CD4-positive, CD25-positive, alpha-beta regulatory T cell (primary cell): ENCODE data around the gene CACNA1S. TPM values are rescaled to one million over a fixed set of nuclear protein-coding genes. Genes with fewer than 3 reads are reported as not detected.

Experiments used
- ATAC-seq, 2 donors: fragments of 150-1000 bp; cut with Tn5 transposase; one replicate each; pipeline ENCODE4 v1.10.0; 2021; ENCODE audit warnings: low read depth in 2 of 2, moderate number of reproducible peaks in 2 of 2, moderate library complexity in 1 of 2
- DNase-seq, 3 donors: peaks; one replicate each; pipeline versions ENCODE4 v3.0.0 to v3.0.0-alpha.2; 2012 to 2022; ENCODE audit warnings: mixed read lengths in 1 of 3
- H3K27ac ChIP-seq: one replicate; pipeline ENCODE4 v1.7.0; 2013; ENCODE audit warnings: mild to moderate bottlenecking, low read length; ENCODE audit not compliant: insufficient read depth, poor library complexity, severe bottlenecking
- H3K27me3 ChIP-seq: one replicate; pipeline ENCODE4 v1.7.0; 2013; ENCODE audit warnings: low read length; ENCODE audit not compliant: control insufficient read depth, insufficient read depth
- H3K36me3 ChIP-seq: one replicate; pipeline ENCODE4 v1.7.0; 2013; ENCODE audit warnings: mild to moderate bottlenecking, low read length, moderate library complexity; ENCODE audit not compliant: control insufficient read depth, insufficient read depth
- H3K4me1 ChIP-seq: 2 replicates; pipeline ENCODE4 v1.7.0; 2013; ENCODE audit warnings: mild to moderate bottlenecking, low read length; ENCODE audit not compliant: insufficient read depth, control insufficient read depth, poor library complexity, severe bottlenecking
- H3K4me3 ChIP-seq: one replicate; pipeline ENCODE4 v1.7.0; 2013; ENCODE audit warnings: low read depth, mild to moderate bottlenecking, low read length, moderate library complexity
- H3K9me3 ChIP-seq, 2 experiments: 1 replicate in 1 of 2; 2 replicates in 1 of 2; pipeline ENCODE4 v1.7.0; 2013; ENCODE audit warnings: low read length in 2 of 2, mild to moderate bottlenecking in 1 of 2, moderate library complexity in 1 of 2; ENCODE audit not compliant: control insufficient read depth in 2 of 2
- H3K27ac Mint-ChIP-seq, 3 donors: one replicate each; pipeline ENCODE4 v1.8.0; 2020 to 2022; ENCODE audit warnings: mild to moderate bottlenecking in 3 of 3, mixed read lengths in 3 of 3, moderate library complexity in 2 of 3
- H3K27me3 Mint-ChIP-seq: one replicate; pipeline ENCODE4 v1.8.0; 2022; ENCODE audit warnings: mild to moderate bottlenecking, mixed read lengths
- H3K36me3 Mint-ChIP-seq: one replicate; pipeline ENCODE4 v1.8.0; 2020; ENCODE audit warnings: mixed read lengths
- H3K4me1 Mint-ChIP-seq, 4 donors: one replicate each; pipeline ENCODE4 v1.8.0; 2020 to 2022; ENCODE audit warnings: mixed read lengths in 4 of 4, mild to moderate bottlenecking in 1 of 4
- H3K4me3 Mint-ChIP-seq, 4 donors: one replicate each; pipeline ENCODE4 v1.8.0; 2020 to 2022; ENCODE audit warnings: mild to moderate bottlenecking in 4 of 4, mixed read lengths in 4 of 4, moderate library complexity in 3 of 4
- H3K9me3 Mint-ChIP-seq, 7 donors: one replicate each; pipeline ENCODE4 v1.8.0; 2020 to 2022; ENCODE audit warnings: mixed read lengths in 7 of 7, mild to moderate bottlenecking in 3 of 7, moderate library complexity in 2 of 7
- polyA plus RNA-seq, 4 donors: library from polyadenylated mRNA; unstranded; fragments of 300-500 nt; fragmentation: Illumina TruSeq; gene quantifications; one replicate each; pipeline ENCODE4 v1.2.3, GENCODE V29; 2021
- total RNA-seq: library from RNA; stranded (reverse); gene quantifications from one replicate; pipeline ENCODE4 v1.2.3, GENCODE V29; 2022

Gene CACNA1S
- total and polyA plus RNA-seq, 5 donors from 2014 or later = not detected

DNA sequence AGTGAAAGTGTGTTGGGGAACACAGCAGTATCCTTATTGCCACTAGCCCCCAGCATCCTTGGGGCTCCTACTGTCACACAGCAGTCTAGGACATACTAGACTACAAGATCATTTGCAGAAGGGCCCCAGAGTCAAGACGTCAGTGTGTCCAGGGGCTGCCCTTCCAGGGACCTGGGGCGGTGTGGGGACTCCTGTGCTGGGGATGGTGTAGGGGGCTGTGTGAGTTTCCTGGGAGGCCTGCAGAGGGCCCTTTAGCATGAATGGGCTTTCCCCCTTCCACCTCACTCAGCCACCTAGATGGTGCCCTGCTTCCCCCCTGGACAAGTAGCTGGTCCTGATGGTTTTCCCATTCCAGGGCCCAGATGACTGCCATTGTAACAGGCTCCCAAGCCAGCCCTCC is 71.2 kb downstream of the CACNA1S start:
- Mint-ChIP-seq H3K4me1 (peaks cover 0 to 7% (median 5%) of the 10 kb centered on the region in 4 donors), H3K4me3 (no peak overlapping the region), H3K27ac (no peak overlapping the region), H3K27me3 (peaks cover 9% of the 10 kb centered on the region), H3K36me3 (no peaks in the 10 kb centered on the region), H3K9me3 (no peaks in the 10 kb centered on the region)
- Histone ChIP-seq H3K4me3 (no peak overlapping the region), H3K36me3 (no peaks in the 10 kb centered on the region), H3K27me3 (no peaks in the 10 kb centered on the region), H3K27ac (no peak overlapping the region), H3K4me1 (no peaks in the 10 kb centered on the region), H3K9me3 (no peaks in the 10 kb centered on the region)
- no peak for DNase-seq
- ATAC-seq = no peak

- Mint-ChIP-seq H3K9me3 (no peaks in the 10 kb centered on the region), H3K4me1 (peaks cover 0 to 7% (median 5%) of the 10 kb centered on the region in 4 donors), H3K36me3 (no peaks in the 10 kb centered on the region), H3K4me3 (no peak overlapping the region), H3K27ac (no peak overlapping the region), H3K27me3 (peaks cover 9% of the 10 kb centered on the region)
- ATAC-seq (no peak), DNase-seq (no peak)
- Histone ChIP-seq H3K27me3 (no peaks in the 10 kb centered on the region), H3K9me3 (no peaks in the 10 kb centered on the region), H3K36me3 (no peaks in the 10 kb centered on the region), H3K4me1 (no peaks in the 10 kb centered on the region), H3K4me3 (no peak overlapping the region), H3K27ac (no peak overlapping the region)
Measured at GRCh38 chr1:201039876-201040275, 72.3 kb downstream of the CACNA1S start.

DNA sequence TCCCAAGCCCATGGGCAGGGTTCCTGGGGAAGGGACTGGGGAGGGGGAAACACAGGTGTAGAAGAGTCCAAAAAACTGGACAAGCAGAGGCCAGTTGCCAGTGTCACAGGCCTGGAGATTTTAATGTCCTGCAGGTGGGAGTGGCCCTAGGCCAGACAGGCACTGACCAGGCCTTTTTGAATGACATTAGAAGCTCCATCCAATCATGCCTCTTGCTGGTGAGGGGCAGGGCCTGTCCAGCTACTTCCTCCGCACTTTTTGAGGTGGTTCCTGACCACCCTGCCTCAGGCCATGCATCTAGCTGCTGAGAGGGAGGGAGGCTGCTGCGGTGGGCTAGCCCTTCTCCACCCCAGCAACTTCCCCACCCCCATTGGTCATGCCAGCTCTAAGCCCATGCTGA is 72.8 kb downstream of the CACNA1S start:
- Mint-ChIP-seq H3K27me3 (peaks cover 9% of the 10 kb centered on the region), H3K9me3 (no peaks in the 10 kb centered on the region), H3K36me3 (no peaks in the 10 kb centered on the region), H3K4me1 (peaks cover 0 to 7% (median 5%) of the 10 kb centered on the region in 4 donors), H3K27ac (peak overlapping the region in 1 of 3 donors; percentile 18), H3K4me3 (no peak overlapping the region)
- Histone ChIP-seq H3K4me1 (no peaks in the 10 kb centered on the region), H3K27ac (no peak overlapping the region), H3K36me3 (no peaks in the 10 kb centered on the region), H3K4me3 (no peak overlapping the region), H3K9me3 (no peaks in the 10 kb centered on the region), H3K27me3 (no peaks in the 10 kb centered on the region)
- no peak for DNase-seq
- ATAC-seq = no peak

DNA sequence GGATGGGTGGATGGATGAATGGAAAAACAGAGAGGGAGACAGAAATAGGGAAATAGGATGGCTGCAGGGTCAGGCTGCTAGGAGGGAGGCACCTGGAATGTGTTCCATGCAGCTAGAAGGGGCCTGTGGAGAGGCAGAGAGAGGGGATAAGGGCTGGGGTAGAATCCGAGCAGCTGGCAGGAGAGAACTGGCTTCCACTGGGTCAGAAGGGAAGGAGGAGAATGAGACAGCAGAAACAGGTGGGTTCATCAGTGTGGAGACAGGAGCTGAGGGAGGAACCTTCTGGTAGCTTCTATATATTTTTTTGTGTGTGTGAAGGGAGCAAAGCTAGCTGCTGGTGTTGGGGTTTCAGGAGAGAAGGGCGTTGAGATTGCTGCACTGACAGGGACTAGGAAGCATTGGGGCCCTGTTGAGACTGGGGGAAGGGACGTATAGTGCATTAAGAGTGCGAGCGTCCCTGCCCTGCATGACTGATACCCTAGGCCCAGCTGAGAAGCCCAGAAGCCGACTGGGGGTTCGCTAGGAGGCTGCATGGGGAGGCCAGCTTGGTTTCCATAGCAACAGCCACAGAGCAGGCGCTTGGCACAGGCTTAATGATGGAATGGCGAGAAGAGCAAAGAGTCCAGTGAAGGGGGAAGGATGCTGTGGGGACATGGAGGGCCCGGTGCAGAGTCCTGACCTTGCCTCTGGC is 73.9 kb downstream of the CACNA1S start:
- H3K4me1 Mint-ChIP-seq = peaks cover 0 to 7% (median 5%) of the 10 kb centered on the region in 4 donors
- H3K4me3 Mint-ChIP-seq = no peak overlapping the region
- Histone ChIP-seq H3K9me3 (no peaks in the 10 kb centered on the region), H3K4me1 (no peaks in the 10 kb centered on the region), H3K36me3 (no peaks in the 10 kb centered on the region), H3K27ac (no peak overlapping the region), H3K27me3 (no peaks in the 10 kb centered on the region), H3K4me3 (no peak overlapping the region)
- H3K27ac Mint-ChIP-seq = no peak overlapping the region
- no peaks in the 10 kb centered on the region for H3K9me3 Mint-ChIP-seq
- H3K27me3 Mint-ChIP-seq = peaks cover 4% of the 10 kb centered on the region
- ATAC-seq (no peak), DNase-seq (no peak)
- no peaks in the 10 kb centered on the region for H3K36me3 Mint-ChIP-seq

DNA sequence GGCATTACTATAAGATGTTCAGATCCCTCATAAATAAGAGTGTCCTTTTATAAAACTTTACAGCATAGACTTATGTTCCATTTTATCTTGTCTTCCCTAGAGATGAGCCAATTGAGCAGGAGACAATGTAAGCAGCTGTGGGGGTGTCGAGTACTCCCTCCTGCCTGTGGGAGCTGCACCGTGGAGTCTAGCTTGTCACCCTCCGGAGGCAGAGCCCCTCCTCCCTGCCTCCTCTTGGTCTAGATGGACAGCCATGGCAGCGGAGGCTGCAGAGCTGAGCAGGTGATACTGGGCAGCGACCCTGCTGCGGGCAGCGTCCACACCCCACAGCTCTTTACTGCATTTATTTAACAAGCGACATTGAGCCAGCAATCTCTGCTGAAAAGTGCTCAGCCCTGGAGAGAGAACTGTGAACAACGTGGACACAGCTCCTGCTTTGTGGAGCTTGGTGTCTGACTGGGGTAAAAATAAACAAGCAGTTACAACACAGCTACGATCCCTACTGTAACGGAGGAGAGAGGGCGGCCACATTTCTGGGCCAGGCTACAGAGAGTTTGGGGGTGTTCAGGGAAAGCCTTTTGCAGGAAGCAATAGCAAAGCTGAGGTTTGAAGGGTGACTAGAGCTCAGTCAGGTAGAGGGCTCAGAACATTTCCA is 75.9 kb downstream of the CACNA1S start:
- no peak overlapping the region for H3K27ac ChIP-seq
- no peaks in the 10 kb centered on the region for H3K36me3 Mint-ChIP-seq
- H3K9me3 ChIP-seq = no peaks in the 10 kb centered on the region
- H3K4me3 ChIP-seq = no peak overlapping the region
- H3K27ac Mint-ChIP-seq = no peak overlapping the region
- H3K4me1 Mint-ChIP-seq = no peaks in the 10 kb centered on the region
- H3K27me3 Mint-ChIP-seq = no peaks in the 10 kb centered on the region
- no peak overlapping the region for H3K4me3 Mint-ChIP-seq
- DNase-seq (no peak), ATAC-seq (no peak)
- no peaks in the 10 kb centered on the region for H3K9me3 Mint-ChIP-seq
- H3K4me1 ChIP-seq = no peaks in the 10 kb centered on the region
- H3K27me3 ChIP-seq = no peaks in the 10 kb centered on the region
- H3K36me3 ChIP-seq = no peaks in the 10 kb centered on the region

GRCh38 chr1:201034671-201035070 is 77.6 kb downstream of the CACNA1S start:
- no peak overlapping the region for H3K27ac Mint-ChIP-seq
- no peaks in the 10 kb centered on the region for H3K27me3 Mint-ChIP-seq
- H3K36me3 Mint-ChIP-seq = no peaks in the 10 kb centered on the region
- H3K4me3 Mint-ChIP-seq = no peak overlapping the region
- DNase-seq (no peak), ATAC-seq (no peak)
- Histone ChIP-seq H3K27me3 (no peaks in the 10 kb centered on the region), H3K27ac (no peak overlapping the region), H3K4me3 (no peak overlapping the region), H3K36me3 (no peaks in the 10 kb centered on the region), H3K4me1 (no peaks in the 10 kb centered on the region), H3K9me3 (no peaks in the 10 kb centered on the region)
- H3K4me1 Mint-ChIP-seq = no peaks in the 10 kb centered on the region
- peaks cover 0 to 1% (median 0%) of the 10 kb centered on the region in 7 donors for H3K9me3 Mint-ChIP-seq

DNA sequence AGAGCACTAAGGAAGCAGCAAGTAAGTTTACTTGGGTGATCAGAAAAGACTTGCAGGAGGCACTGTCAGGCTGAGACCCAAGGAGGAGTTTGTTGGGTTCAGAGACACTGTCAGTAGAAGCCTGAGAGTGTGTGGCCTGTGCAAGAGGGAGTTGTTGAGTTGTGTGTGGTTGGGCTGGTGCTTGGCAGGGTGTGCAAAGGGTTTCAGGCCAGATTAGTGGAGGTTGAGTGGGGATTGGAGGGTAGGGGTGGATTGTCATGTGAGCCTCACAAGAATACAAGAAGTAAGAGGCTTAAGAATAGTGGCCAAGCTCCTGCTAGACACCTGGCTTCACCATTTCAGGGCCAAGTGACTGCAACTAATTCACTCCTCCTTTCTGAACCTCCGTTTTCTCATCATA is 79.8 kb downstream of the CACNA1S start:
- no peak overlapping the region for H3K27ac ChIP-seq
- H3K36me3 Mint-ChIP-seq = no peaks in the 10 kb centered on the region
- no peak overlapping the region for H3K4me3 Mint-ChIP-seq
- ATAC-seq (no peak), DNase-seq (no peak)
- H3K27me3 Mint-ChIP-seq = no peaks in the 10 kb centered on the region
- no peaks in the 10 kb centered on the region for H3K4me1 ChIP-seq
- no peaks in the 10 kb centered on the region for H3K27me3 ChIP-seq
- peaks cover 0 to 1% (median 0%) of the 10 kb centered on the region in 7 donors for H3K9me3 Mint-ChIP-seq
- no peaks in the 10 kb centered on the region for H3K36me3 ChIP-seq
- H3K27ac Mint-ChIP-seq = peak overlapping the region in 1 of 3 donors; percentile 17
- H3K9me3 ChIP-seq = no peaks in the 10 kb centered on the region
- H3K4me3 ChIP-seq = no peak overlapping the region
- H3K4me1 Mint-ChIP-seq = peaks cover 0 to 2% (median 0%) of the 10 kb centered on the region in 4 donors

DNA sequence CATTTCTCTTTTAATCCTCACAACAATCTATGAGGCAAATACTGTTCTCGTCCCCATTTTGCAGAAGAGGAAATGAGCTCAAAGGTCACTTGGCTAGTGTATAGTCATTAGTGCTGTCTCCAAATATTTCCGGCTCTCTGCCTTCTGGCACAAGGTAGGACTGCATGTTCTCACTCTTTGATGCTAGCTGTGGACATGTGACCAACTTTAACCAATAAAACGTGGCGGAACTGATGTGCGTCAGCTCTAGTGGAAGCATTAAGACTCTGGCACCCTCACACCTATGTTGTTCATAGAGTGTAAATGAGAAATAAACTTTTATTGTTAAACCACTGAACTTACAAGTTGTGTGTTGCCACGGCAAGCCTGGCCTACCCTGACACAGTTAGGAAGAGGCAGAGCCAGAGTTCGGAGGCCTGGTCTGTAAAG is 83.8 kb downstream of the CACNA1S start:
- ATAC-seq = no peak
- no peak overlapping the region for H3K27ac ChIP-seq
- H3K9me3 Mint-ChIP-seq = peaks cover 0 to 1% (median 0%) of the 10 kb centered on the region in 7 donors
- H3K4me1 Mint-ChIP-seq = peaks cover 9 to 34% (median 13%) of the 10 kb centered on the region in 4 donors
- no peak overlapping the region for H3K4me3 Mint-ChIP-seq
- H3K9me3 ChIP-seq = no peaks in the 10 kb centered on the region
- H3K4me3 ChIP-seq = no peak overlapping the region
- no peaks in the 10 kb centered on the region for H3K27me3 Mint-ChIP-seq
- DNase-seq = no peak
- H3K36me3 ChIP-seq = no peaks in the 10 kb centered on the region
- H3K36me3 Mint-ChIP-seq = no peaks in the 10 kb centered on the region
- no peaks in the 10 kb centered on the region for H3K27me3 ChIP-seq
- H3K27ac Mint-ChIP-seq = no peak overlapping the region
- H3K4me1 ChIP-seq = peaks cover 19% of the 10 kb centered on the region
